CD4-positive, alpha-beta T cell treated with Interleukin-2 at 100 ng/mL for 4 hours (primary cell): Measurements from ENCODE around the gene PAM16.
"Not testable (repeated sequence)": the region's sequence is repeated elsewhere in the genome, so short reads cannot be mapped to it uniquely, and the experiment has no call there.

Source experiments
- DNase-seq: peaks from one replicate; pipeline ENCODE4 v3.0.0-alpha.2; 2020; ENCODE audit warnings: low spot score

Gene PAM16

GRCh38 chr16:4352843-4353242 lies 1.7 kb upstream of the PAM16 start:
- no peak for DNase-seq

GRCh38 chr16:4351880-4352279 lies 759 bp upstream of the PAM16 start:
- DNase-seq: no peak

- no peak for DNase-seq
These were observed 745 bp downstream of the PAM16 start for GRCh38 chr16:4350365-4350786.

- no peak for DNase-seq
These were observed 1.8 kb downstream of the PAM16 start for GRCh38 chr16:4349332-4349731.

DNA sequence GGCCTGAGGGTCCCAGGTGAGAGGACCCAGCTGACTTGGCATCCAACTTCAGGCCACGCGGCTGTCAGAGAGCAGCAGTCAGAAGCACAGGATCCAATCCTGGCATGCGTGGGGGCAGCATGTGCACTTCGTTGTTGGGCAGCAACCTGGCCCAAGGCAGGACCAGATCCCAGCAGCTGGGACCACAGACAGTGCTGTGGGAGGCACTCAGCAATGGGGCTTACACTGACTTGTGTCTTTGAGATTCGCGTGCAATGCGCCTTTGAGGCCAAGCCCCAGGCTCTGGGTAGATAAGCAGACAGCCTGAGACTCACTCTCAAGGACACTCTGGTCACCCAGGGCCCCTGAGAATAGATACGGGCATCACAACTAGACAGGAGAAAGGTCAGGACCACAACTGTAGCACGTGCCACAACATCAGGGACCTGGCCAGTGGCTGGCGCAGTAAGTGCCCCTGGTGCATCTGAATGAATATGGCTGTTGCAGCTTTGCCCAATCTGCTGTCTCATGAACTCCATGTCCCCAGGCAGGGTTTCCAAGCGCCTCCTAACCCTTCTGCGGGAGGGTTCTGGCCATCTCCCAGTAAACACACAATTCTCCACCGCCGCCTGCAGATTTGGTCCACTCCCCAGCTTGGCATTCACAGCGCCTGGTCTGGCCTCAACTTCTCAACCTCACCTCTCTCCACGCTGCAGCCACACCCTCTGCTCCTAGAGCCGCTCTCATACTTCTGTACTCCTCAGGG lies 3.2 kb downstream of the PAM16 start:
- DNase-seq: no peak

DNA sequence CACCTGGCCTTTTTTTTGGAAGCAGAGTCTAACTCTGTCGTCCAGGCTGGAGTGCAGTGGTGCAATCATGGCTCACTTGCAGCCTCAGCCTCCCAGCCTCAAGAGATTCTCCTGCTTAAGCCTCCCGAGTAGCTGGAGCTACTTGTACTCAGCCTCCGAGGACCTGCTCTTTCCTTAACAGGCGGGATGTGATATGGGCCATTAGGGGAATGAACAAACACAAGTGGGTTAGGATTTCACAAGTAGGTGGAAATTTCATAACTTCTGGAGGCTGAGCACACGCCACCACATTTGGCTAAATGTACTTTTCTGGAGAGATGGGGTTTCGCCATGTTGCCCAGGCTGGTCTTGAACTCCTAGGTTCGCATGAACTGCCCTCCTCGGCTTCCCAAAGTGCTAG lies 4.1 kb downstream of the PAM16 start:
- no peak for DNase-seq

GRCh38 chr16:4345836-4346781 lies 5.0 kb downstream of the PAM16 start:
- no peak for DNase-seq

DNA sequence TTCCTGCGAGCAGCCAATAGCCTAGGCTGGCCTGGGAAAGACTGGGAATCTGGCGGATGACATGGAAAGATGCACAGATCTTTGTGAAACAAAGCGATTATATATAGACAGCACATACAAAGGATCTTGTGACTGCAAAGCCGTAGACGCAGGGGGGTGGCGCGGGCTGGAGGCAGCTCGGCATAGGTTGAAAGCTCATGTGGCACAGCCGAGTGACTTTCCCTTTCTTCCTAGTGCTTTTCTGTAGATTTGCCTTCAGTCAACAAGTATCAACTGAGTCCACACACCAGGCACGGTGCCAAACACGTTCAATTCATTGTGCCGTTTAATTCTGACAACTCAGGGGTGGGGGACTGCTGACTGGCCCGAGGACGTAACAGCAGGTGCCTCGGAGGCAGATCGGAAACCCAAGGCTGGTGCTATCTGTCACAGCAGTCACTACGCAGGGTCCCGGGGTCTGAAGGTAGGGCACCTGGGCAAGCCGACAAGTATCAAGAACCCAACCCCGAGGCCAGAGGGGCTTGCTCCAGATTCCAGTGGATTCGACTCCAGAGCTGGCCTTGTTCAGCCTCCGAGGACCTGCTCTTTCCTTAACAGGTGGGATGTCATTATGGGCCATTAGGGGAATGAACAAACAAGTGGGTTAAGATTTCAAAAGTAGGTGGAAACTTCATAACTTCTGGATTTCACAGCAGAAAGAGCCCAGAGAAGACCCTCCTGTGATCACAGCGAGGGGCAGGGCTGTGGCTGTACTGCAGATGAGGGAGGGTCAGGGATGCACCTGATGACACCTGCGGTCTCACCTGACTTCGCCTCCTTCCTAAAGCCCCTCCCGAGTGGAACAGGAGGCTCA lies 5.9 kb downstream of the PAM16 start:
- no peak for DNase-seq

GRCh38 chr16:4344300-4344982 lies 6.7 kb downstream of the PAM16 start:
- not testable (repeated sequence) for DNase-seq

DNA sequence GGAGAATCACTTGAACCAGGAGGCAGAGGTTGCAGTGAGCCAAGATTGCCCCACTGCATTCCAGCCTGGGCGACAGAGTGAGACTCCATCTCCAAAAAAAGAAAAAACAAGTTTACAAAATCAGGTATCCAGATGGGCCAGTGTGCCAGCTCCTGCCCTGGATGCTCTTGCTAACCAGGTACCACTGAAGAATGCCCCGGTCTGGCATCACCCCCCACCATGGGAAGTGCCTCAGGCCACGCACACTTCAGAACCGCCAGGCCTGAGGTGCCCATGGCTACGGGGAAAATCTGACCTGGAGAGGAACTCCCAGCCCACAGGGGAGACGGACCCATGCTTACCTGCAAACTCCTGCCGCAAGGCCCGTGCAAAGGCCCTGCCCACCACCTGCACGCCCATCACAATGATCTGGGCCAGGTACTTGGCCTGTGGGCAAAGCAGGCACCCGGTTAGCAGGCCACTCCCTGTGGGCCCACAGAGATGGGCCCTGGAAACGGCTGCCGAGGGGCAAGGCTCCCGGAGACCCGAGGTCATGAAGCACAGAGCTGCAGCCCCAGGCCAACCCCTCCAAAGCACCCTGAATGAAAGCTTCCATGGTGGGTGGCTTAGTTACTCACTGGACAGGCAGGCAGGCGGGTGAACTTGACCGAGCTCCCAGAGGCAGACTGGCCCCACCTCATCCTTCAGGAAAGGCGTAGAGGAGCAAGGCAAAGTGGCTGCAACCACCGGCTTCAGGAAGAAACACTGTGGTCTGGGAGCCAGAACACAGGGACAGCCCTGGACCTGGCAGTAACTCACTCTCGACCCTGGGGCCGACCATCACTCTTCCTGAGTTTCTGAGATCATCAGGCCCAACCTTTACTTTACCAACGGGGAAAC lies 8.0 kb downstream of the PAM16 start:
- DNase-seq: no peak

GRCh38 chr16:4341250-4341649 lies 9.9 kb downstream of the PAM16 start:
- DNase-seq: no peak

- no peak for DNase-seq
These were observed 10.7 kb downstream of the PAM16 start for GRCh38 chr16:4340443-4340842.

DNA sequence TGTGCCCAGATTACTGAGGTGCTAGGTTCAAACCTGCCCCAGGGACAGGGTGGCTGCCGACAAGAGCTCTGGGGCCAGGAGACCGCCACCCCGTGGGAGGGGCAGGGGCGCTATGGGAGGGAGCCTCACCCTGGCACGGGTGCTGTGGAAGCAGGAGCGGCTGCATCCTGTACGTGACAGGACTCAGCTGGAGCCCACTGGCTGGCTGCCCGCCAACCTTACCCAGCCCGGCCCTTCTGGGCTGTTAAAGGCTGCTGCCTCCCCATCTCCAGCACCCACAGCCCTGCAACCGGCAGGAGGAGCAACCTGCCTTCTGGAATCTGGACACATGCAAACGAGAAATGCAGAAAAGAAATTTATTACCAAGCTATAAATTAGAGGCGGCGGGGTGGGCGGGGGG lies 11.2 kb downstream of the PAM16 start:
- DNase-seq: no peak

- no peak for DNase-seq
These were observed 11.7 kb downstream of the PAM16 start for GRCh38 chr16:4339455-4339854.

DNA sequence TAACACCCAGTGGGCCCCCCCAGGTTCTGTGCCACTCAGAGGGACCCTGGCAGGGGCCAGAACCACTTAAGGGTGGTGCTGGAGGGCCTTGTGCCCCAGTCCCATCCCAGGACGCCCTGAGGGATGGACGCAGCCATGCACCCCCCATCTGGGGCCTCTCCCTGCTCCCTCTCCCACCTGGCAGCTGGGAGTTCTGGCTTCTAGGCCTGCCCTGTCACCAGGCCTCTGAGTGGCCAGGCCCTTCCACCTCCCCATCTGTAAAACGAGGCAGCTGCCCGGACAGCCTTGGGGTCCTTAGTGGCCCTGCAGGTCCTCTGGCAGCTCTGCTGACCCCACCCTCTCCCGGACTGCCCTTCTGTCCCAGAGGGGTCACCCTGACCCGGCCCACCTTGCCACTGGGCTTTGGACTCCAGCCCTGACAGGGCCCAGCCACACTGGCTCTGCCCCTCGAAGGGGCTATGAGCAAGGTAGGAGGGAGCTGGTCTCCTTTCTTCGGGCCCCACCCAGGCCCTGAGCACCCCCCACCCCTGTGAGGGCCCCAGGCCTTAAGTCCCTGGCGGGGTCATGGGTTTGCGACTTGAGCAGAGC lies 12.3 kb downstream of the PAM16 start:
- no peak for DNase-seq

- no peak for DNase-seq
These were observed 13.0 kb downstream of the PAM16 start for GRCh38 chr16:4338125-4338582.

DNA sequence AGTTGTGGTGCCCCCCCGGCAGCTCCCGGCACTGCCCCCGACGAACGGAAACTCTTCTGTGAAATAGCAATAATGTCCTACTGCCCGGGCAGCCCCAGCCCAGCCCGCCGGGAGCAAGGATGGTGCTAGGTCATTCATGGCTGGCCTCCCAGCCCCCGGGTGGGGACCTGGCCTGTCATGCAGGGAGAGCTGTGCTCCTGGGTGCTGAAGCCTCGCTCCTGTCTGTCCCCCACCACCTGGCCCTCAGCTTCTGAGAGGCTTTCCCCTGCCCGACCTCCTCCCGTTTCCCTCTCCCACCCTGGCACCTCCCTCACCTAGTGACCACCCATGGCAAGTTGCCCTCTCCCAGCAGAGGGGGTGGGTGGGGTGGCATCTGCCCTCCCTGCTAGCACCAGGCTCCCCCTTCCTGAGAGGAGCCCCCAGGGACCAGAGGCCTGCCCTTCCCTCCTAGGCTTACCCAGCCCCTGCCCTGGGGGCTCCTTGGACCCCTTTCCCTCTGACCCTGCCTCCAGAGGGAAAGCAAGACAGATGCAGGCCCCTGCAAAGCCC lies 13.5 kb downstream of the PAM16 start:
- DNase-seq: no peak

DNA sequence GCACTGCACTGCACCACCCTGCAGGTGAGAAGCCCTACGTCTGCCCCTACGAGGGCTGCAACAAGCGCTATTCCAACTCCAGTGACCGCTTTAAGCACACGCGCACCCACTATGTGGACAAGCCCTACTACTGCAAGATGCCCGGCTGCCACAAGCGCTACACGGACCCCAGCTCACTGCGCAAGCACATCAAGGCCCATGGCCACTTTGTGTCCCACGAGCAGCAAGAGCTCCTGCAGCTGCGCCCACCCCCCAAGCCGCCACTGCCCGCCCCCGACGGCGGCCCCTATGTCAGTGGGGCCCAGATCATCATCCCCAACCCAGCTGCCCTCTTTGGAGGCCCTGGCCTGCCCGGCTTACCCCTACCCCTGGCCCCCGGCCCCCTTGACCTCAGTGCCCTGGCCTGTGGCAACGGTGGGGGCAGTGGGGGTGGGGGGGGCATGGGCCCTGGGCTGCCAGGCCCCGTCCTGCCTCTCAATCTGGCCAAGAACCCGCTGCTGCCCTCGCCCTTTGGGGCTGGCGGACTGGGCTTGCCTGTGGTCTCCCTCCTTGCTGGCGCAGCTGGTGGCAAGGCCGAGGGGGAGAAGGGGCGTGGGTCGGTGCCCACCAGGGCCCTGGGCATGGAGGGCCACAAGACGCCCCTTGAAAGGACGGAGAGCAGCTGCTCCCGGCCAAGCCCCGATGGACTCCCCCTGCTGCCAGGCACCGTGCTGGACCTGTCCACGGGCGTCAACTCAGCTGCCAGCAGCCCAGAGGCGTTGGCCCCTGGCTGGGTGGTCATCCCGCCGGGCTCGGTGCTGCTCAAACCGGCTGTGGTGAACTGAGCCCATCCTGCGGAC lies 14.2 kb downstream of the PAM16 start:
- no peak for DNase-seq
